GM18519 (cell line): ENCODE data around the gene GRK1.
A peak's percentile ranks its signal among the peaks of the same experiment; 100 is the strongest.
"Not testable (repeated sequence)": the region's sequence is repeated elsewhere in the genome, so short reads cannot be mapped to it uniquely, and the experiment has no call there.

Experiments used
- ATAC-seq: cut with Tn5 transposase; IDR thresholded peaks from one replicate; pipeline ENCODE4 v1.9.1; 2021; ENCODE audit warnings: mild to moderate bottlenecking, moderate library complexity; ENCODE audit not compliant: unreplicated experiment, low FRiP score

GRK1 gene

GRCh38 chr13:113751491-113751890 is 84.5 kb downstream of the GRK1 start:
- no peak for ATAC-seq

- ATAC-seq, result not testable (repeated sequence)
Measured at GRCh38 chr13:113752211-113752986, 85.4 kb downstream of the GRK1 start.

- no peak for ATAC-seq
Measured at GRCh38 chr13:113753171-113753570, 86.2 kb downstream of the GRK1 start.

GRCh38 chr13:113754242-113754641 is 87.2 kb downstream of the GRK1 start:
- no peak for ATAC-seq

DNA sequence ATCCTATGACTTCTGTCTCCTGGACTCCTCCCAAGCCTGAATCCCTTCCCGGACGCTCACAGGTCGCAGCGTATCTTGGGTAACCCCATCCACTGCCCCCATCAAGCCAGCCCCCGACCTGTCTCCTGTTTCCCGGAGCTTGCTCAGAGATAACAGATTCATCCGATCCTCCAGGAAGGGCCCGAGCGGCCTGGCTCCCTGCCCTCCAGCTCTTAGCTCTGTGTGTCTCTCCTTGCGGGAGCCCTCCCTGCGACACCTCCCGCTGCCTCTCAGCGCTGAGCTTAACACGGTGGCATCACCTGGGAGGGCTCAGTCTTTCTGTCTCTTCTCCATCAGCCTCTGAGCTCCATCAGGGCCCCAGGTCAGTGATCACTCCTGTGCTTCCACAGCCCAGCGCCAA is 87.7 kb downstream of the GRK1 start:
- ATAC-seq, result no peak

GRCh38 chr13:113756441-113757097 is 89.5 kb downstream of the GRK1 start:
- no peak for ATAC-seq

- peak; percentile 61 for ATAC-seq
Measured at GRCh38 chr13:113758651-113759524, 91.9 kb downstream of the GRK1 start, which contains the start of gene TMEM255B. Gene TMEM255B (plus strand): TSS chr13:113759226. CDS start chr13:113759270, 44 bp downstream.

DNA sequence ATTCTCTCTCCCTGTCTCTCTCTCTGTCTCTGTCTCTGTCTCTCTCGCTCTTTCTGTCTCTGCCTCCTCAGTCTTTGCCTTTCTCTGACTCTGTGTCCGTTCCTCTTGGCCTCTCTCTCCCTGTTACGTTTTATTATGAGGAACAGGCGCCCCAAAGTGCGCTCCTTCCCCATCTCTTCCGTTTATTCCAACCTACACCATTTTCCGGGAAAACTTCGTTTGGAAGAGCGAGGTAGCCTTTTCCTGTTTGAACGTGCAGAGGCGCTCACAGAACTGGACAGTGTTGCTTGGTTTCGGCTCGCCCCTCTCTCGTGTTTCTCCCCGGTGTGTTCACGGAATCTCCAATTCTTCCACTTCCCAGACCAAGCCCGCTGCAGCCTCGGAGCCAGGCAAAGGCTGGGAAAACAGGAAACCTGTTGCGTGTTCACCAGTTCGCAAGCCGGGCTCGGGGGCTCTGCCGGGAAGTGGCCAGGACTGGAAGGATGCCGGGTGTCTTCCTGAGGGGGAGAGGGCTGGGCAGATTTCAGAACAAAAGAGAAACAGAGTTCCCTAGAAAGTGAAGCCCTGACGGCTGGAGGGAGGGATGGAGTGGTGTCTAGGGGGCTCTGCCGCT is 92.6 kb downstream of the GRK1 start:
- ATAC-seq, result no peak

- ATAC-seq, result no peak
Measured at GRCh38 chr13:113761136-113761535, 94.1 kb downstream of the GRK1 start.

DNA sequence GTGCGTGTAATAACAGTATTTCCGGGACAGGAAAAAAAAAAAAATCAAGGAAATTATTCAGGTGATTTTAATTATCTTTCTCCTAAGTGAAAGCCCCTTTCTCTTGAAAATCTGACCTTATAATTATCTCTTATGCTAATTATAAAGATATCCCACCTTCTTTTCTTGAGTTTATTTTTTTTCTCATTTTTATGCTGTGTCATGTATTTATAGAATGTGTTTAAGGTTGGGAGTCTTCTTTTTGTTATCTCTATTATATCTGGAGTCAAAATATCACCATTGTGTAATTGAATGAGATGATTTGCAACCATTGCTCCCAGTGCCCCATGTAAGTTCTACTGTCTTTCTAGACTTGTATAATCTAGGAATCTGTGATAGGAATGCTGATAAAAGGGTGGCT is 95.1 kb downstream of the GRK1 start:
- no peak for ATAC-seq

GRCh38 chr13:113762538-113762937 is 95.5 kb downstream of the GRK1 start:
- no peak for ATAC-seq

DNA sequence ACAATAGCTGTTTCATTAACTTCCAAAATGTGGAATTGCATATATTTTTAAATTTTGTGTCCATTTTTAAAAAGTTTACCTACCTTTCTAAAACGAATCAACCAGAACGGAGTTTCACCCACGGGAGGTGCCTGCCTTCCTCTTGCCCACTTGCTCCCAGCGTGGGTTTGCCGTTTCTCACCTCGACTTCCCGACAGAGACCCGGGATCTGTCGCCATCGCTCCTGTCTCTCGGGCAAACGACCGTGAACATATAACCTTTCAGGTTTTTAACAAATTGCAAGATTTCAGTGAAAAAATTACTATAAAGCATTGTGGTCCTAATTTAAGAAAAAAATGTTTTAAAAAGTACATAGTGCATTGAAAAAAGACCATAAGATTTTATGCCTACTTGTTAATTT is 96.2 kb downstream of the GRK1 start:
- no peak for ATAC-seq

GRCh38 chr13:113763961-113764792 is 97.2 kb downstream of the GRK1 start:
- no peak for ATAC-seq

- ATAC-seq, result no peak
Measured at GRCh38 chr13:113764793-113765563, 98.0 kb downstream of the GRK1 start.

DNA sequence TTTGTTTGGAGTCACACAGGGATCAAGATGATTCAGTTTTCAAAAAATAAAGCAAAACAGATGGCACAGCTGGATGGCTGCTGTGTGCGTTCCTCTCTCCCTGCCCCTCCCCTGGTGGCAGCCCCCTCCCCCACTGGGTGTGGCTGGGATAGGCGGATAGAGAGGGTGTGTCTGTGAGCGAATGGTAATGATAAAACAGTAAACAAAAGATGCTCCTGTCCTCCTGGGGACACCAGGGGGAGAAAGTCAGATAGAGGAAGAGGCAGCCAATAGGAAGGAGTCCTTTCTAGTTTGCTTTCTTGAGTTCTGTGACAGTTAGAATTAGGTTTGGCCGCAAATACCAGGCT is 98.5 kb downstream of the GRK1 start:
- no peak for ATAC-seq

- no peak for ATAC-seq
Measured at GRCh38 chr13:113766035-113766800, 99.2 kb downstream of the GRK1 start.

DNA sequence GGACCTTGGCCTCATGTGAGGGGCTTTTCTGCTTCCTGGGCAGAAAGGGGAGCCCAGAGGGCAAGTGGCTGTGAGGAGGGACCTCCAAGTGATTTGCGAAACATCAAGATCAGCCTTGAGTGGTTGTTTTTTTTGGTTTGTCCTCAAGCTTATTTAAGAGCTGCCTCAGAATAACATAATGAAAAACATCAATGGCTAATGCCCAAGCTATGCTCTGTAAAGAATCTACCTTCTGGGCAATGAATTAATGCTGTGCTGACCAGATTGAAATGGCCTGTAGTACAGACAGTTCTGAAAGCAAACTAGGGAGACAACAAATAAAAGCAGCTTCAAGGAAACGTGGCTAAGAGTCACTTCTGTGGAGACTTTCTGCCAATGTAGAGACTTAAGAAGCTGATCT is 100.3 kb downstream of the GRK1 start:
- no peak for ATAC-seq
